Gastroesophageal sphincter (tissue), 2 donors: ENCODE measurements around the gene ZNF793.

Experiments
- EP300 ChIP-seq: sonication (generic); formaldehyde crosslinking; IDR thresholded peaks from one replicate; pipeline ENCODE4 v1.6.1; 2017; ENCODE audit warnings: antibody characterized with exemption, mild to moderate bottlenecking
- POLR2AphosphoS5 ChIP-seq: sonication (generic); formaldehyde crosslinking; IDR thresholded peaks from one replicate; pipeline ENCODE4 v1.6.1; 2017; ENCODE audit warnings: antibody characterized with exemption

GRCh38 chr19:37466798-37467607 lies 39.7 kb upstream of the ZNF793 start, which contains the start of gene ZNF569:
- TF ChIP-seq EP300 (no peak), POLR2AphosphoS5 (peak; percentile 60)
